ENCODE results near the gene TBC1D14.

Gene TBC1D14

GRCh38 chr4:7027913-7028312, 118.3 kb downstream of the TBC1D14 start:
- no peak for DNase-seq

- no peak for DNase-seq
Measured at GRCh38 chr4:7029212-7029611, 119.6 kb downstream of the TBC1D14 start.

- DNase-seq: no peak
Measured at GRCh38 chr4:7029921-7030320, 120.3 kb downstream of the TBC1D14 start.

- DNase-seq: no peak
Measured at GRCh38 chr4:7030856-7031255, 121.2 kb downstream of the TBC1D14 start.

- no peak for DNase-seq
Measured at GRCh38 chr4:7031558-7032449, 122.2 kb downstream of the TBC1D14 start.

- DNase-seq: no peak
Measured at GRCh38 chr4:7032596-7032995, 123.0 kb downstream of the TBC1D14 start.

- no peak for DNase-seq
Measured at GRCh38 chr4:7034262-7035081, 124.8 kb downstream of the TBC1D14 start.

GRCh38 chr4:7037425-7037824, 127.8 kb downstream of the TBC1D14 start:
- DNase-seq: no peak

GRCh38 chr4:7040765-7041164, 131.1 kb downstream of the TBC1D14 start:
- DNase-seq: no peak

- no peak for DNase-seq
Measured at GRCh38 chr4:7041246-7041645, 131.6 kb downstream of the TBC1D14 start.

GRCh38 chr4:7041801-7042502, 132.3 kb downstream of the TBC1D14 start:
- DNase-seq: no peak

- peak; percentile 86 for DNase-seq
Measured at GRCh38 chr4:7042503-7043283, 133.1 kb downstream of the TBC1D14 start.

GRCh38 chr4:7043284-7044136, 133.9 kb downstream of the TBC1D14 start, which contains the start of gene TADA2B:
Gene TADA2B, plus strand, starts transcription at chr4:7043372. Its CDS starts 208 bp downstream, at chr4:7043580.
- DNase-seq: peak; percentile 36

GRCh38 chr4:7044137-7044930, 134.7 kb downstream of the TBC1D14 start:
- DNase-seq: no peak

- DNase-seq: no peak
Measured at GRCh38 chr4:7045553-7045952, 135.9 kb downstream of the TBC1D14 start.

GRCh38 chr4:7045961-7046921, 136.6 kb downstream of the TBC1D14 start:
- no peak for DNase-seq

- no peak for DNase-seq
Measured at GRCh38 chr4:7046971-7047370, 137.3 kb downstream of the TBC1D14 start.

GRCh38 chr4:7048642-7049041, 139.0 kb downstream of the TBC1D14 start:
- no peak for DNase-seq

- DNase-seq: no peak
Measured at GRCh38 chr4:7049295-7049694, 139.7 kb downstream of the TBC1D14 start.
